GM21390 (cell line): ENCODE measurements around the gene DGKA.
A peak's percentile ranks its signal among the peaks of the same experiment; 100 is the strongest.
"Not testable (repeated sequence)": the region's sequence is repeated elsewhere in the genome, so short reads cannot be mapped to it uniquely, and the experiment has no call there.

ENCODE experiments used
- ATAC-seq: cut with Tn5 transposase; IDR thresholded peaks from one replicate; pipeline ENCODE4 v1.9.1; 2021; ENCODE audit not compliant: unreplicated experiment

Gene DGKA

DNA sequence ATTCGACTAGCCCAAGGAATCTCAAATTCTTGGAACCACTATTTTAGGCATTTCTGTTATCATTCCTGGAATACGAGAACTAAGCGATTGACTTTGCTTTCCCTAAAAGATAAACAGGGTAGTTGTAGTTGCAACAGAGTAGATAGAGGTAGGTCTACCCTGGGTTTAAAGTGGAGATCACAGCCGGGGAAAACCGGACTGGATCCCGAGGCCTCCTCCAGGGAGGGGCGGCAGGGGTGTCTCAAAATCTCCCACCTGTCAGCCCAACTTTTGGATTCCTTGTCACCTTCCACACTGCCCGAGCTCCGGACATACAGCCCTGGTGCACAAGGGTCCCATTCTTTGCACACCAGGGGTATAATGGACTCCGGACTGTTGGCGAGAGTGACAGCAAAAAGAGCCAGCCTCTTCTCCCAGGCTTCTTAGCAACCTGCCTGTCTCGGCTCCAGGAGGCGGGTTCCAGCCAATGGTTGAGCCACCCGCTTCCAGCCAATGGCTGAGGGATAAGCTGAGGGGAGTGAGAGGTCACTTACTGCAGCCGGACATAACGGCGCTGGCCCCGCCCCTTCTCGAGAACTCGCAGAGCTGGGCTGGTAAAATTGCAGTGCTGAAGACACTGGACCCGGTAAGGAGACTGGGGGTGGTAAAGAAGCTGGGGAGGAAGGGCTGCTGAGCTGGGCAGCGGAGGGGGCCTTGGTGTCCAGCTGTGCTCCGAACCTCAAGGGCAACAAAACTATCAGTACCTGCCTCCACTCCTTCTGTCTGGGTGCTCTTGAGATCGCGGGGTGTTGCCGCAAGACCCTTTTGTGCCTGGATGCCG, 66.0 kb downstream of the DGKA start, which contains the start of gene SUOX:
Gene SUOX (plus strand): TSS at position 562 of the 820 bp plus-strand sequence. CDS start 4,946 bp downstream, outside the sequence.
- peak; percentile 99 for ATAC-seq

- no peak for ATAC-seq
These were observed 66.5 kb downstream of the DGKA start for GRCh38 chr12:55997535-55997859.

- not testable (repeated sequence) for ATAC-seq
These were observed 68.6 kb downstream of the DGKA start for GRCh38 chr12:55999522-55999921.

DNA sequence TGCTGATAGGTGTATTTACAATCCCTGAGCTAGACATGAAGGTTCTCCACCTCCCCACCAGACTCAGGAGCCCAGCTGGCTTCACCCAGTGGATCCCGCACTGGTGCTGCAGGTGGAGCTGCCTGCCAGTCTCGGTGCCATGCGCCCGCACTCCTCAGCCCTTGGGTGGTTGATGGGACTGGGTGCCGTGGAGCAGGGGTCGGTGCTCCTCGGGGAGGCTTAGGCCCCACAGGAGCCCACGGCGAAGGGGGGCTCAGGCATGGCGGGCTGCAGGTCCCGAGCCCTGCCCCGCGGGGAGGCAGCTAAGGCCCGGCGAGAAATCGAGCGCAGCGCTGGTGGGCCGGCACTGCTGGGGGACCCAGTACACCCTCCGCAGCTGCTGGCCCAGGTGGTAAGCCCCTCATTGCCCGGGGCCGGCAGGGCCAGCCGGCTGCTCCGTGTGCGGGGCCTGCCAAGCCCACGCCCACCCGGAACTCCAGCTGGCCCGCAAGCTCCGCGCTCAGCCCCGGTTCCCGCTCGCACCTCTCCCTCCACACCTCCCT, 69.1 kb downstream of the DGKA start:
- not testable (repeated sequence) for ATAC-seq

GRCh38 chr12:56001487-56002100, 70.6 kb downstream of the DGKA start:
- ATAC-seq: no peak

DNA sequence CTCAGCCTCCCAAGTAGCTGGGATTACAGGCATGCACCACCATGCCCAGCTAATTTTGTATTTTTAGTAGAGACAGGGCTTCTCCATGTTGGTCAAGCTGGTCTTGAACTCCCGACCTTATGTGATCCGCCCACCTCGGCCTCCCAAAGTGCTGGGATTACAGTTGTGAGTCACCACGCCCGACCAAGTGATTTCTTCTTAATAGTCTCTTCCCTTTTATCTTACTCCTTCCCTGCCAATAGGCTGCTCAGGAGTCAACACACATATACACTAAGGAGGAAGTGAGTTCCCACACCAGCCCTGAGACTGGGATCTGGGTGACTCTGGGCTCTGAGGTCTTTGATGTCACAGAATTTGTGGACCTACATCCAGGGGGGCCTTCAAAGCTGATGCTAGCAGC, 72.4 kb downstream of the DGKA start:
- ATAC-seq: not testable (repeated sequence)
